CD4-positive, alpha-beta T cell treated with Interleukin-6 for 4 hours (primary cell): Measurements from ENCODE around the gene YIPF7.

Experiments
- DNase-seq: peaks from one replicate; pipeline ENCODE4 v3.0.0-alpha.2; 2020; ENCODE audit warnings: mixed read lengths

Gene YIPF7

DNA sequence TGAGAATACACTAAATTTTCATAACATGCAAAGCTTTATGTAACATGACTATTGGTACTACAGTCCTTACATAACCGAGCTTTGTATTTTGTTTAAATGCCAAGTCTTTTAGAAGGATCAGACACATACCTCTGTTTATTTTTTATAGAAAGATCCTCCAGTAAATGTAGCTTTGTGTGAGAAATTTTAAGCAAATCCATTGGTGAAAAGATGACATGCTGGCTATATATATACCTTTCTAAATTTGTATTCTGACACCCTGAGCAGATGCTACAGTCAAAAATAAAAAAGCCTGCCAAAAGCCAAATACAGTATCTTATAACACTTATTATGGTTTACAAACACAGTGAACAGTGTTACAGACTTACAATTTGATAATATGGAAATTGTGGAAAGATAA, at the start of gene YIPF7:
TSS of gene YIPF7 (minus strand) at position 201 of the 400 bp plus-strand sequence. CDS start 1,525 bp downstream, outside the sequence.
- DNase-seq, result no peak

GRCh38 chr4:44701037-44701436, 49.6 kb upstream of the YIPF7 start:
- DNase-seq, result no peak

- DNase-seq, result no peak
Observed at GRCh38 chr4:44700427-44700826, 49.0 kb upstream of the YIPF7 start.

DNA sequence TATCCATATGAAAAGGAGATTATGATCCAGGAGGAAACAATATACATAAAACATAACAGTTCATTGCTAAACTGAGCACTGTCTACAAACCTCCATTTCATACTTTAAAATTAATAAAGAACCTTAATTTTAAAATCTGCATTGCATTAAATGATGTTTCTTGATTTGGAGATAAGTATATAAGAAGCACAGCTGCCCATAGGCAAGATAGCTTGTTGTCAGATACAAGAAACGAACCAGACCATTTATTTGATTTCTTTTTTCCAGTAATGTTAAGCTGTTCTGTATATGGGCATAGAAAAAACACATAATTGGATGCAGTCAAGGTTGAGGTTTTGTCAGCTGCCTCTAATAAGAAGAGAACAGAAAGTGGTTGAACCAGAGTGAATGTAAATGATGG, 33.2 kb upstream of the YIPF7 start:
- DNase-seq, result no peak

DNA sequence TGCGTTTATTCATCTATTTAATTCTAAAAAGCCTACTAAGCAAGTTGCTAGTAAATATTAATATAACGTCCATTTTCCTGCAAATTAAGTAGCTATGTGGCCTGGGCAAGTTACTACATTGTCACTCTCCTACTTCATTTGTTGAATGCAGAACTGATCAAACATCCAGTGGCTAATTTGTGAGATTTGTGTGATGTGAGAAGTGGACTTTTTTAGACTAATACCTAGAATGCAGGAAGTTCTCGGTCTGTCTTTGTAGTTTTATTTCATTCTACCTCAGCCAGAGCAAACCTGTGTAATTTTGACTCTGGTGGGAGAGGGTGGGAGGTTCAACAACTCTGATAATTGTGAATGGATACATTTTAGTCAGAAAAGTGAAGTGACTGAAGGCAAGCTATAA, 27.6 kb upstream of the YIPF7 start:
- no peak for DNase-seq

DNA sequence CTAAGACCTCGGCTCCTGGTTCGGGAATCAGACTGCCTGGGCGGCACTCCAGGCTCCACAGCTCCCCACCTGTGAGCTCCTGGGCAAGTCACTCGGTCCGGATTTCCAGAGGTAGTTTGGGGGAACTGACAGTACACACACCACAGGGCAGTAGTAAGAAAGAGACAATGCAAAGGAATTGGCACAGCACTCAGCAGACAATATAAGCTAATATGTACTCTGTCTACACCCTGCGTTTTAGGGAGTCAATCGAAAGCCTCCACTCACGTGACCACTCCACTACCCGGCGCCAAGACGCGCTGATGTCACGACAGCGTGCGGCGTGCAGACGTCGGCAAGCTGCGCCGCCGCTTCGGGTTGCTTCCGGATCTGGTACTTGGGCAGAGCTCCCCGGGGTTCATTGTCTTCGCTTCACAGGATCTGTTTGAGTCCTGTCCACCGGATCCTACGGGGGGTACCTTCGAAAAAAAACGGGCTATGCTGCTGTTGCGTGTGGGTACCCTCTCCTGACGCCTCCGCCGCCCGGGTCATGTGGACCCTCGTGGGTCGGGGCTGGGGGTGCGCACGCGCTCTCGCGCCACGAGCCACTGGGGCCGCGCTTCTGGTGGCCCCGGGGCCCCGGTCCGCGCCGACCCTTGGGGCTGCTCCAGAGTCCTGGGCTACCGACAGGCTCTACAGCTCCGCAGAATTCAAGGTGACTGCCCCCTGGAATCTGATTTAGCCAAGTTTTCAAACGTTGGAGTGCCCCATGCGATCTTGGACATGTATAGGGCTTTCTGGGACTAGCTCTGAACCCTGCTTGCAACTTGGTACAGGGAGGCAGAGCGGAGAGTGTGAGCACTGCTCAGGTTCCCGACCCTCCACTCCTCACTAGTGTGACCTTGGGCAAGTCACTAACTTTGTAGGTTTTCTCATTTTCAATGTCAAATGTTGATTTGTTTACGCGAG, 26.9 kb upstream of the YIPF7 start, which contains the start of gene GUF1:
TSS of gene GUF1 (plus strand) at position 327 of the 948 bp plus-strand sequence. CDS start at position 530, 203 bp downstream.
- peak; percentile 89 for DNase-seq

DNA sequence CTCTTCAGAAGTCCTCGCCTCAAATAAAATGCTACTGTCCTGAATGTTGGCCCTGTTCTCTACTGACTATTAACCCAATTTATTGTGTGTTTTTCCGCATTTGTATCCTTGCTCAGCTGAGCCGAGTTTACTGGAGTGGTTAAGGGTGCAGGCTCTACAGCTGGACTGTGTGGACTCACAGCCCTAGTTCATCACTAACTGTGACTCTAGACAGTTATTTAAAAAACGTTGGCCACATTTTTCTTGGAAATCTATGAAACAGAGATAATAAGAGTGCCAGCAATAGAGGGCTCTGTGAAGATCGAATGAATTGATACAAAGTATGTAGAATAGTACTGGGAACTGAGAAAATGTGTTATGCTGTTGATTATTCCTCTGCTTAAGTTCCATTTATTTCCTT, 23.9 kb upstream of the YIPF7 start:
- DNase-seq, result no peak

GRCh38 chr4:44674471-44674870, 23.0 kb upstream of the YIPF7 start:
- DNase-seq, result no peak

DNA sequence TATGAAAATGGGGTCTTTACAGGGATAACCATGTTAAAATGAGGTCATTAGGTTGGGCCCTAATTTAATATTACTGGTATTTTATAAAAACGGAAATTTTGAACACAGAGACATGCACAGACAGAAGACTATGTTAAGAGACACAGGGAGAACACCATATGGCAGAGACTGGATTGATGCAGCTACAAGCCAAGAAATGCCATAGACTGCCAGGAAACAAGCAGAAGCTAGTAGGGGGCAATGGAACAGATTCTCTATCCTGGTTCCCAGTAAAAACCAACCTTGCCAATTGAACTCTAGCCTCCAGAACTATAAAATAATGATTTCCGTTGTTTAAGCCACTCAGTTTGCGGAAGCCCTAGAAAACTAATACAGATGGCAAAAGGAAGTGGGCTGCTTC, 20.2 kb upstream of the YIPF7 start:
- DNase-seq, result no peak

GRCh38 chr4:44670506-44671199, 19.2 kb upstream of the YIPF7 start:
- DNase-seq, result no peak

GRCh38 chr4:44668526-44668925, 17.1 kb upstream of the YIPF7 start:
- no peak for DNase-seq

- no peak for DNase-seq
Observed at GRCh38 chr4:44663539-44664263, 12.3 kb upstream of the YIPF7 start.

- DNase-seq, result no peak
Observed at GRCh38 chr4:44662623-44663005, 11.2 kb upstream of the YIPF7 start.

DNA sequence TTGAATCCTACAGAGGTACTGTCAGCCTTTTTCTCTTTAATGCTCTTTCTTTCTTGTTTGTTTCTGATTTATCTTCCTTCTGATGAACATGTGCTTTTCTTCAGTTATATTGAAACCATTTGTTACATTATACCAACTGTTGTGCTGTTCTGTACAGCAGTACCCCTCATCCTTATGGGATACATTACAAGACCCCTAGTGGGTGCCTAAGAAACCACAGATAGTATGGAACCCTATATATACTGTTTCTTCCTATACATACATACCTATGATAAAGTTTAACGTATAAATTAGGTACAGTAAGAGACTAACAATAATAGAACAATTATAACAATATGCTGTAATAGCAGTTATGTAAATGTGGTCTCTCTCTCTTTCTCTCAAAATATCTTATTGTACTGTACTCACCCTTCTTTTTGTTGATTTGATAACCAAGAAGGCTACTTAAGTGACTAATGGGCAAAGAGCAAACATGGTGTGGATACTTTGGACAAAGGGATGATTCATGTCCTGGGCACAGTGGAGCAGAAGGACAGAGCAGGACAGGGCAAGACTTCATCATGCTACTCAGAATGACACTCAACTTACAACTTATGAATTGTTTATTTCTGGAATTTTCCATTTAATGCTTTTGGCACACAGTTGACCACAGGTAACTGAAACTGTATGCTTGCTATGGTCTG, 10.7 kb upstream of the YIPF7 start:
- DNase-seq, result no peak

- no peak for DNase-seq
Observed at GRCh38 chr4:44660396-44660795, 9.0 kb upstream of the YIPF7 start.

DNA sequence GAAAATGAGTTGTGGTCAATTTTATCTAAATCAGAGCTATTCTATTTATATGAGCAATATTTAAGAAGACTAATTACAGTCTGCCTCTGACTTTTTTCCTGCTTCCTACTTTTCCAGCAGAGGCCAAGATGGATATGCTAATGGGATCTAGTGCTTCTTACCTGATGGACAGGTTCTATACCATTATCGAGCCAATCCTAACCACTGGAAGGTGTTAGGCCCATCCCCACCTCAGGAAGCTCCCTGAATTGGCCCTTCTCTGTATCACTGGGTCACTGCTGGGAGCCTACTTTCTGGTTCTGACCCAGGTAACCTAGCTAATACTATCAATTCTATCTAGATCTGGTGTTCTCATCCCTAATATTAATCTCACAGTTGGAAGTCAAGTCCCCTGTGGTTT, 577 bp upstream of the YIPF7 start:
- no peak for DNase-seq

DNA sequence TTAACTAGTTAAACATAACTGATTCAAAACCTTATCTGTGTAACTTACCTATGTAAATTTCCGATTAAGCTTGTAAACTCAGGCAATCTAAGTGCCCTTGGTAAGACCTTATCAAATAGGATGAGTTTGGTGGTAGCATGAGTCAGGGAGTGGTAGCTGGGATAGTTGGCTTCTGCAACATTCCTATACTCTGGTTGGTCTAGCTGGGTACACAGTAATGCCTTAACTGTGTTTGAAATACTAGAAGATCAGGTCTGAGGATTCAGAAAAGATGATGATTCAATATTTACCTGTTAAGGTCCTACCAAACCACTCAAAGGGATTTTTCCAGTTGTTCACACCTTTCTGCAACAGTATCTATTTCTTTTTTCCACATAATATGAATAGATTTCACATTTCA, 5.3 kb downstream of the YIPF7 start:
- DNase-seq, result no peak

DNA sequence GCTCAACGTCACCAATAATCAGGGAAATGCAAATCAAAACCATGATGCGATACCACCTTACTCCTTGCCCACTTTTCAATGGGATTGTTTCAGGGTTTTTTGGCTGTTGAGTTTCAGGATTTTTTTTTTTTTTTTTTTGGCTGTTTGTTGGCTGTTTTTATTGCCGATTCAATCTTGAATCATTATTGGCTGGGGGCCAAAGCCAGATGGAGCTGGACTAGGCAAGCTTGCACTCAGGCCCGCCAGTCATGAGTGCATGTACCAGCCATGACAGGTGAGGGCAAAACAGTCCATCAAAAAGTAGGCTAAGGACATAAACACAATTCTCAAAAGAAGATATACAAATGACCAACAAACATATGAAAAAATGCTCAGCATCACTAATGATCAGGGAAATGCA, 13.3 kb downstream of the YIPF7 start:
- no peak for DNase-seq

GRCh38 chr4:44632733-44633132, 18.7 kb downstream of the YIPF7 start:
- no peak for DNase-seq

- no peak for DNase-seq
Observed at GRCh38 chr4:44632089-44632488, 19.3 kb downstream of the YIPF7 start.

GRCh38 chr4:44629280-44629866, 22.1 kb downstream of the YIPF7 start:
- peak; percentile 39 for DNase-seq

DNA sequence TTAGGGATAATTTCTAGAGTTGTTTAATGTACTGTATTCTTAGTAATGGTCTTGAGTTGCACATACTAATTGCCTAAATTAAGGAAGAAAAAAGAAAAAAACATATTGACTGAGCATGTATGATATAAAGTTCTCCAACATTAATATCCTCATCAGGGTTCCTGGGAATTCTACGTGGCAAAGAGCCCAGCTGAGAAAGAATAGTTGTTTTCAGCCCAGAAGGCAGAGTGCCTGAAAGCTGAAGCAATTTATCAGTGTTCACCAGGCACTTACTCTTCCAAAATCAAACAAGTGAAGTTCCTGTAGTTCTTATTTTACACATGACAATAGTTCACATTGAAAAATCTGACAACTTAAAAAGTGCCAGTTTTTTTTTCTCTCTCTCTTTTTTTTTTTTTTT, 27.7 kb downstream of the YIPF7 start:
- DNase-seq, result no peak
